ENCODE results near the gene SORCS2.
"Not testable (repeated sequence)": the region's sequence is repeated elsewhere in the genome, so short reads cannot be mapped to it uniquely, and the experiment has no call there.

The SORCS2 gene

GRCh38 chr4:7159923-7160322 lies 32.4 kb upstream of the SORCS2 start:
- TF ChIP-seq CTCF (IDR thresholded peaks at IDR 0.05; ENCODE audit: extremely low read depth, insufficient read depth, missing control alignments), result no peak
- in situ Hi-C loops (cut with MboI; ENCODE audit: low pct_unique_long_range_greater_than_20kb, low sequenced_read_pairs, unreplicated experiment), result no loop called here
- no peak for DNase-seq (ENCODE audit: low spot score)

GRCh38 chr4:7160439-7160838 lies 31.9 kb upstream of the SORCS2 start:
- no peak for DNase-seq (ENCODE audit: low spot score)
- no peak for TF ChIP-seq CTCF (IDR thresholded peaks at IDR 0.05; ENCODE audit: extremely low read depth, insufficient read depth, missing control alignments)
- in situ Hi-C loops (cut with MboI; ENCODE audit: low pct_unique_long_range_greater_than_20kb, low sequenced_read_pairs, unreplicated experiment), result no loop called here

- no peak for TF ChIP-seq CTCF (IDR thresholded peaks at IDR 0.05; ENCODE audit: extremely low read depth, insufficient read depth, missing control alignments)
- in situ Hi-C loops (cut with MboI; ENCODE audit: low pct_unique_long_range_greater_than_20kb, low sequenced_read_pairs, unreplicated experiment), result no loop called here
- DNase-seq (ENCODE audit: low spot score), result no peak
These were observed 31.3 kb upstream of the SORCS2 start for GRCh38 chr4:7160951-7161440.

GRCh38 chr4:7161721-7162214 lies 30.6 kb upstream of the SORCS2 start:
- in situ Hi-C loops (cut with MboI; ENCODE audit: low pct_unique_long_range_greater_than_20kb, low sequenced_read_pairs, unreplicated experiment), result no loop called here
- TF ChIP-seq CTCF (IDR thresholded peaks at IDR 0.05; ENCODE audit: extremely low read depth, insufficient read depth, missing control alignments), result no peak
- no peak for DNase-seq (ENCODE audit: low spot score)

- DNase-seq (ENCODE audit: low spot score); in situ Hi-C loops (cut with MboI; ENCODE audit: low pct_unique_long_range_greater_than_20kb, low sequenced_read_pairs, unreplicated experiment): not testable (repeated sequence)
These were observed 27.1 kb upstream of the SORCS2 start for GRCh38 chr4:7165056-7165873.

- no peak for TF ChIP-seq CTCF (IDR thresholded peaks at IDR 0.05; ENCODE audit: extremely low read depth, insufficient read depth, missing control alignments)
- no peak for DNase-seq (ENCODE audit: low spot score)
- in situ Hi-C loops (cut with MboI; ENCODE audit: low pct_unique_long_range_greater_than_20kb, low sequenced_read_pairs, unreplicated experiment), result no loop called here
These were observed 26.5 kb upstream of the SORCS2 start for GRCh38 chr4:7165874-7166201.

- TF ChIP-seq CTCF (IDR thresholded peaks at IDR 0.05; ENCODE audit: extremely low read depth, insufficient read depth, missing control alignments), result no peak
- in situ Hi-C loops (cut with MboI; ENCODE audit: low pct_unique_long_range_greater_than_20kb, low sequenced_read_pairs, unreplicated experiment), result no loop called here
- DNase-seq (ENCODE audit: low spot score), result no peak
These were observed 26.1 kb upstream of the SORCS2 start for GRCh38 chr4:7166237-7166636.
